IPS-NIHi7 (cell line): ENCODE results near the gene AADACL4.

Experiments used
- DNase-seq: peaks from one replicate; pipeline ENCODE4 v3.0.0; 2012; ENCODE audit warnings: mixed read lengths; ENCODE audit errors: extremely low spot score

The AADACL4 gene

GRCh38 chr1:12643785-12644184 lies at the start of gene AADACL4:
Gene AADACL4 (plus strand): TSS chr1:12644085. CDS start chr1:12644547, 462 bp downstream.
- DNase-seq = no peak

- no peak for DNase-seq
Observed at GRCh38 chr1:12594490-12594889, 49.4 kb upstream of the AADACL4 start.

GRCh38 chr1:12594966-12595756 lies 48.7 kb upstream of the AADACL4 start:
- DNase-seq = peak; percentile 95

GRCh38 chr1:12595757-12596006 lies 48.2 kb upstream of the AADACL4 start:
- peak; percentile 82 for DNase-seq

DNA sequence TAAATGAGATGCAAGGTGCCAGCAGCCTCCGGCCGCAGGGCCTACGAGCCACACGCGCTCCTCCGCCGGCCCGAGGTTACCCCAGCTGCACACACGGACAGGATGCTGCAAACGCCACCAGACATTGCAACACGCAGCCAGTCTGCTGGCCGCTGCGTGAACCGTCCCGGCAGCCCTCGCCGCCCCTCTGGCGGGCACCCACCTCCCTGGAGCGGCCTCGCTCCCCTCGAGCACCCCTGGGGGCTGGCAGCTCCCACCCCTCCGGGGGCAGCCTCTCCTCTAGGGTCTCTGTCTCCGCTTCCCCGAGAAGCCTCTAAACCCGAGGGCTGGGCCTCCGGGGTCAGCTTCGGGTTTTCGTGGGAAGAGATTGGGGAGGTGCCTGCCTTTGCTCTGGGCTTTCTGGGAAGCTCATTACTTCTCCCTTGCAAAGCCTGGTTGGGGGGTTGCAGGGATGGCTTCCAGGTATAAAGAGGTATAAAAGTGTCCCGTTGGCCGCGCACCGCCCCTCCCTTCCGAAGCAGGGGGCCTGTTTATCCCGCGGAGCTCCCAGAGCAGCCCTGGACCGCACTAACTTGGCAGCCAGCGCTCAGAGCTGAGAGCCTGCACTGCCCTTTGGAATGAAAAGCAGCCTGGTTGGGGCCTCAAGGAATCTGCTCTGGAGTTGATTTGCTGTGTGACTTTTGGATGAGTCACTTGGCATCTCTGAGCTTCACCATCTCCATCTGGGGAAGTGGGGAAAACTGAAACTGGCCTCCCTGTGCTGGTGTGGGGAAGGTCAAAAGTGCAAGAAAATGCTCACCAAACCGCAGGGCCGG lies 47.7 kb upstream of the AADACL4 start:
- peak; percentile 46 for DNase-seq

GRCh38 chr1:12597792-12598191 lies 46.1 kb upstream of the AADACL4 start:
- no peak for DNase-seq

GRCh38 chr1:12598974-12599373 lies 44.9 kb upstream of the AADACL4 start:
- DNase-seq = no peak

- no peak for DNase-seq
Observed at GRCh38 chr1:12599657-12600056, 44.2 kb upstream of the AADACL4 start.

GRCh38 chr1:12600335-12600734 lies 43.5 kb upstream of the AADACL4 start:
- no peak for DNase-seq

- peak; percentile 75 for DNase-seq
Observed at GRCh38 chr1:12600880-12601633, 42.8 kb upstream of the AADACL4 start.

GRCh38 chr1:12601700-12602658 lies 41.9 kb upstream of the AADACL4 start:
- no peak for DNase-seq

GRCh38 chr1:12602659-12603024 lies 41.2 kb upstream of the AADACL4 start:
- DNase-seq = no peak

DNA sequence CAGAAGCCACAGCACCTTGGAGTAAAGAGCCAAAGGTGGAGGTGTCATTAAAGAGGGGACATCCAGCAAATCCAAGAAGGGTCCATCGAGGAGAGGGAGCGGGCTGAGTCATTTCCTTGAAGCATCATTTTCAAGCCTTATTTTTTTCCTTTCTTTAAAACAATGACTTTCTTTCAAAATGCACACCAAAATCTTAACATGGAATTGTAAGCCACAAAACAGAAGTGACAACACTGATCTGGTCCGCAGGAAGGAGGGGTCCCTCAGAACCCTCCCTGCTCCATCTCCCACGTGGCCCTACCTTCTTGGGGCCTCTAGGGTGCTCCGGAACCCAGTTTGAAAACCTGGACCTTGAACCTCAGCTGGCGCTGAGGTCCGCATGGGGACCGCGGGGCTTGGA lies 40.7 kb upstream of the AADACL4 start:
- DNase-seq = no peak

DNA sequence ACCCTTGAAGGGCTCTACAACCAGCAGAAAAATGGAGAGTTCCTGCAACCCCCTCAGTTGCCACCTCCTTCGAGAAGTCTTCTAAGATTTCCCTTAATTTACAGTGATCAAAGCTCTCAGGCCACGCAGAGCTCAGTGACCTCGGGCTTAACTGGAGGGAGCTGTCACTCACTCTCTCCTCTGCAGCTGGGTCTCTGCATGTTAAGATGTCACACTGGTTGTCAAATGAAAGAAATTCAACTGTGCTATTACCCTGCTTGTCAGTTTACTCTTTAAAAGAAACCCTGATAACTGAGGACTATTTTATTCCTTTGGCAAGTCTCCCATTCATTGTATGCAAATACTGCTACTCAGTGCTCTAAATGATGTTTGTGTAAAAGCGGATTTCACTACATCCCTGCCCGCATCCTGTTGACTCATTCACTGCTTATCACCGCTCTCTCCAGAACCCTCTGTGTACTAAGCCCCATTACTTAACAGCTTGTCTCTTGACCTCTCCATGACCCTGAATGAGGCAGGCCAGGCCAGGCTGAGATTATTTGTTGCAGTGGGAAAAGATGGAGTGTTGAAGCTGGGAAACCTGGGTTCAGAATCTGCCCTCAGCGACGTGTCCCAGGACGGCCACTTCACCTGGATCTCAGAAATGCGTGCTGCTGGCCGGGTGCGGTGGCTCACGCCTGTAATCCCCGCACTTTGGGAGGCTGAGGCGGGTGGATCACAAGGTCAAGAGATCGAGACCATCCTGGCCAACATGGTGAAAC lies 39.6 kb upstream of the AADACL4 start:
- peak; percentile 60 for DNase-seq

DNA sequence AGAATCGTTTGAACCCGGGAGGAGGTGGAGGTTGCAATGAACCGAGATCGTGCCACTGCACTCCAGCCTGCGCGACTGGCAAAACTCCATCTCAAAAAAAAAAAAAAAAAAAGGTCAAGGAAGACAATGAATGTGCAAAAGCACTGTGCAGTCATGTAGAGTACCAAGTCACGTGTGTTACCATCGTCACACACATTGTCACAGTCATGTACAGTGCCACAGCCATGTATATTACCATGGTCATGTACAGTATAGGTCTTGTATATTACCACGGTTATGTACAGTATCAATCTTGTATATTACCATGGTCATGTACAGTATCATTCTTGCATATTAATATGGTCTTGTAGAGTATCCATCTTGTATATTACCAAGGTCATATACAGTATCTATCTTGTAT lies 38.9 kb upstream of the AADACL4 start:
- no peak for DNase-seq

DNA sequence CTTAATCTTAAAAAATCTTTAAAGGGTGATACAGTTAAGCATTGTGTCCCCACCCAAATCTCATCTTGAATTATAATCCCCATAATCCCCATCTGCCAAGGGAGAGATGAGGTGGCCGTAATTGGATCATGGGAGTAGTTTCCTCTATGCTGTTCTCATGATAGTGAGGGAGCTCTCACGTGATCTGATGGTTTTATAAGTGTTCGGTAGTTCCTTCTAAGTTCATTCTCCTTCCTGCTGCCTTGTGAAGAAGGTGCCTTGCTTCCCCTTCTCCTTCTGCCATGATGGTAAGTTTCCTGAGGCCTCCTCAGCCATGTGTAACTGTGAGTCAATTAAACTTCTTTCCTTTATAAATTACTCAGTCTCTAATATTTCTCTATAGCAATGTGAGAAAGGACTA lies 36.6 kb upstream of the AADACL4 start:
- DNase-seq = no peak

DNA sequence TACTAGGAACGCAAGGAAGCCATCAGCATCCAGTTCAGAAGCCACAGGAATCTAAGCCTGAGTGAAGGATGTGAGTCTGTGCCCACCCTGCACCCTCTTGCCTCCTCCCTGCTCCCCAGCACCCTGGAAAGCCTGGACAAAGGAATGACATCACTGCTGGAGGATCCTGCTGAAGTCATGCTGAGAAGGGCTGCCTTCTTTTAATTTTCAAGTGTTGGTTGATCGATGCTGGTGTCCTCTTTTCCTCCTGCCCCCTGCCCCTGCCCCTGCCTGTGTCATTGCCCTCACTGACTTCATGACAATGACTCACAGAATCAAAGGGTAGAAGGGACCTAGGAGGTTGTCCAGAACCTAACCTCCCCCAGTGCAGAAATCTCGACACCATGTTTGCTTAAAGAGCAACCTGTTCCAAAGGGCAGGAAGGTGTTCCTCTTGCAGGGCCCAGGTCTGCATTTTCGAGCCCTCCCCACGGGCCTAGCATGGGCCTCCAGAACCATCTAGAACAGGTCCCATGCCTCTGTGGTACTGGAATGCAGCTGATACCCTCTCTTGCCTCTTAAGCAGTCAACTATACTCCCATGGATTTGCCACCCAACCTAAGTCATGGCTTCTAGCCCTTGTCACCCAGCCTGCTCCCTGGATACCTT lies 35.5 kb upstream of the AADACL4 start:
- DNase-seq = no peak

DNA sequence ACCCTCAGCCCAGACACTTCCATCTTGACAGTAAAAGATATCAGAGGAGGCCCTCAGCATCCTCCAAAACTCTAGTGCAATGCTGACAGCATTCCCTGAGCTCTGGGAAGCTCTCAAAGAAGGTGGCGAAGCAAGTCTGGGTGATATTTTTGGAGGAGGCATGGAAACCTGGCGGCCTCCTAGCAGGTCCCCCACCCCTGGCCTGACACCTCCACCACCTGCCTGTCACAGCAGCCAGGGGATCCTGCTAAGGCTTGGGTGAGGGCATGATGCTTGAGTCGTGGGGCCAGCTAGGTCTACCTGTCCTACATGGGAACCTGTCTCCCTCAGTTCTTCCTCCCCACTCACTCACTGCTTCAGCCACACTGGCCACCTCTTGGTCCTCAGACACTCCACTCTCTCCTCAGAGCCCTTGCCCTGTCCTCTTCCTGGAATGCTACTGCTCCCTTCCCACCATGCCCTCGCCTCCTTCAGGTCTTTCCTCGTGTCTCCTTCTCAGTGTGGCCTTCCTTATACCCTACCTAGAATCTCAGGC lies 34.3 kb upstream of the AADACL4 start:
- DNase-seq = no peak

GRCh38 chr1:12610305-12610935 lies 33.5 kb upstream of the AADACL4 start:
- DNase-seq = no peak
